SK-N-SH (cell line): ENCODE measurements around the gene CFAP57. TPM values are rescaled to one million over a fixed set of nuclear protein-coding genes. Genes with fewer than 3 reads are reported as not detected.
A peak's percentile ranks its signal among the peaks of the same experiment; 100 is the strongest.

Experiments used
- CTCF ChIA-PET: fragments of 300-600, 350-600 bp; formaldehyde crosslinking; extraction: SDS; loops from one replicate; lab custom pipeline; 2021; lab: Yijun Ruan, JAX
- POLR2A ChIA-PET: fragments of 350-600 bp; sonication (Branson Sonifier 250); formaldehyde crosslinking; extraction: SDS; loops from one replicate; lab custom pipeline; 2020; ENCODE audit warnings: antibody characterized with exemption, inconsistent platforms; lab: Yijun Ruan, JAX
- DNase-seq: peaks from one replicate; pipeline ENCODE4 v3.0.0; 2012
- H2AFZ ChIP-seq: fragments of 200-600 bp; sonication (generic); 2 replicates; pipeline ENCODE4 v1.8.1; 2016; ENCODE audit warnings: antibody characterized with exemption, mild to moderate bottlenecking, low read depth
- H3F3A ChIP-seq: fragments of 200-600 bp; sonication (generic); replicated peaks from 2 replicates; pipeline ENCODE3; 2016; ENCODE audit warnings: antibody characterized with exemption, mild to moderate bottlenecking; ENCODE audit not compliant: insufficient read depth
- H3K27ac ChIP-seq, 2 experiments: fragments of 200-500 bp in 1 of 2; fragments of 200-600 bp in 1 of 2; sonication (Bioruptor generic) in 1 of 2; sonication (generic), shearing (Covaris generic) in 1 of 2; 2 replicates each; pipeline versions ENCODE4 v1.5.1 to v1.6.1; 2014 to 2016; ENCODE audit warnings: low read depth in 2 of 2, inconsistent platforms in 1 of 2, low read length in 1 of 2, mild to moderate bottlenecking in 1 of 2, mixed read lengths in 1 of 2
- H3K27me3 ChIP-seq: fragments of 200-600 bp; sonication (generic), shearing (Covaris generic); 2 replicates; pipeline ENCODE4 v1.6.1; 2016; ENCODE audit warnings: mixed run types; ENCODE audit not compliant: insufficient read depth
- H3K36me3 ChIP-seq, 2 experiments: fragments of 200-500 bp in 1 of 2; fragments of 200-600 bp in 1 of 2; sonication (Bioruptor generic) in 1 of 2; sonication (generic) in 1 of 2; replicated peaks in 1 of 2; 2 replicates each; pipeline versions ENCODE3 to v1.5.1; 2014 to 2016; ENCODE audit warnings: low read length in 1 of 2, mild to moderate bottlenecking in 1 of 2; ENCODE audit not compliant: insufficient read depth in 2 of 2, control insufficient read depth in 1 of 2
- H3K4me1 ChIP-seq, 2 experiments: fragments of 200-500 bp in 1 of 2; fragments of 200-600 bp in 1 of 2; sonication (Bioruptor generic) in 1 of 2; sonication (generic), shearing (Covaris generic) in 1 of 2; 2 replicates each; pipeline versions ENCODE4 v1.5.1 to v1.6.1; 2014 to 2016; ENCODE audit warnings: low read depth in 1 of 2, low read length in 1 of 2, mixed run types in 1 of 2; ENCODE audit not compliant: insufficient read depth in 2 of 2, control insufficient read depth in 1 of 2
- H3K4me2 ChIP-seq: fragments of 200-600 bp; sonication (generic), shearing (Covaris generic); 2 replicates; pipeline ENCODE4 v1.6.1; 2017; ENCODE audit warnings: mixed run types
- H3K4me3 ChIP-seq, 2 experiments: fragments of 200-500 bp in 1 of 2; fragments of 200-600 bp in 1 of 2; sonication (Bioruptor generic) in 1 of 2; sonication (generic), shearing (Covaris generic) in 1 of 2; 2 replicates each; pipeline versions ENCODE4 v1.5.1 to v1.8.1; 2014 to 2016; ENCODE audit warnings: low read depth in 2 of 2, inconsistent platforms in 1 of 2, low read length in 1 of 2, mild to moderate bottlenecking in 1 of 2, mixed read lengths in 1 of 2, moderate library complexity in 1 of 2
- H3K79me2 ChIP-seq: fragments of 200-600 bp; sonication (generic); 2 replicates; pipeline ENCODE4 v1.8.1; 2017; ENCODE audit warnings: mild to moderate bottlenecking; ENCODE audit not compliant: insufficient read depth
- H3K9ac ChIP-seq: fragments of 200-600 bp; sonication (generic); 2 replicates; pipeline ENCODE4 v1.6.1; 2017; ENCODE audit warnings: mixed run types
- H3K9me2 ChIP-seq: fragments of 200-600 bp; sonication (generic); 2 replicates; pipeline ENCODE4 v1.6.1; 2017; ENCODE audit warnings: mixed run types
- H3K9me3 ChIP-seq: fragments of 200-600 bp; sonication (generic); 2 replicates; pipeline ENCODE4 v1.6.1; 2017; ENCODE audit warnings: mixed run types, mild to moderate bottlenecking, moderate library complexity
- H4K20me1 ChIP-seq: fragments of 200-600 bp; sonication (generic); 2 replicates; pipeline ENCODE4 v1.6.1; 2017; ENCODE audit warnings: mild to moderate bottlenecking, mixed run types; ENCODE audit not compliant: insufficient read depth
- ELF1 ChIP-seq: IDR thresholded peaks from 2 replicates; pipeline ENCODE4 v1.4.0; 2012
- EP300 ChIP-seq, 2 experiments: IDR thresholded peaks; 2 replicates each; pipeline versions ENCODE4 v1.4.0 to v1.6.1; 2012; ENCODE audit warnings: borderline replicate concordance in 1 of 2, low read depth in 1 of 2, low read length in 1 of 2
- FOSL2 ChIP-seq: IDR thresholded peaks from 2 replicates; pipeline ENCODE4 v1.4.0; 2012; ENCODE audit warnings: low read depth, mild to moderate bottlenecking, moderate library complexity, borderline replicate concordance
- GABPA ChIP-seq: IDR thresholded peaks from 2 replicates; pipeline ENCODE4 v1.4.0; 2012; ENCODE audit warnings: low read depth, mild to moderate bottlenecking
- GATA2 ChIP-seq: sonication (generic); formaldehyde crosslinking; IDR thresholded peaks from 2 replicates; pipeline ENCODE4 v1.5.0; 2020; ENCODE audit warnings: mild to moderate bottlenecking, missing genetic modification reagents
- JUND ChIP-seq: IDR thresholded peaks from 2 replicates; pipeline ENCODE4 v1.4.0; 2012
- MEF2A ChIP-seq: IDR thresholded peaks from 2 replicates; pipeline ENCODE4 v1.4.0; 2012; ENCODE audit warnings: low read depth, borderline replicate concordance
- MXI1 ChIP-seq: IDR thresholded peaks from 2 replicates; pipeline ENCODE4 v1.6.1; 2012; ENCODE audit warnings: mild to moderate bottlenecking, low read depth, low read length, improper control_type of control experiment
- POLR2AphosphoS5 ChIP-seq: IDR thresholded peaks from 2 replicates; pipeline ENCODE4 v1.6.1; 2012; ENCODE audit warnings: low read depth, low read length
- SIN3A ChIP-seq: IDR thresholded peaks from 2 replicates; pipeline ENCODE4 v1.6.1; 2012; ENCODE audit warnings: low read depth, mild to moderate bottlenecking, low read length, moderate library complexity, borderline replicate concordance
- TCF12 ChIP-seq: IDR thresholded peaks from 2 replicates; pipeline ENCODE4 v1.4.0; 2012
- YY1 ChIP-seq: IDR thresholded peaks from 2 replicates; pipeline ENCODE4 v1.4.0; 2012; ENCODE audit warnings: low read depth, mild to moderate bottlenecking
- WGBS: methylation state at CpG from one replicate; pipeline ENCODE4 v1.1.6; 2017; ENCODE audit warnings: low lambda C conversion rate; 5-methylcytosine and 5-hydroxymethylcytosine counted together
- polyA plus RNA-seq, 3 experiments: library from polyadenylated mRNA; depleted of rRNA; stranded (reverse); fragments of >200 nt; gene quantifications; 2 replicates each; pipeline ENCODE4 v1.2.3, GENCODE V29; 2012
- TF ChIP-seq, protein P1 (sequence below): fragments of 150-350 bp; IDR thresholded peaks from 2 replicates; pipeline ENCODE4 v1.6.1; 2016; ENCODE audit warnings: mild to moderate bottlenecking, low read depth, low read length
- TF ChIP-seq, protein P2 (sequence below): fragments of 150-350 bp; IDR thresholded peaks from 2 replicates; pipeline ENCODE4 v1.6.1; 2017; ENCODE audit warnings: antibody characterized with exemption, low read length, low read depth, borderline replicate concordance
- TF ChIP-seq, protein P3 (sequence below): fragments of 200-600 bp; sonication (generic); IDR thresholded peaks from 2 replicates; pipeline ENCODE4 v1.6.1; 2017; ENCODE audit warnings: antibody characterized with exemption, mild to moderate bottlenecking, moderate library complexity

Gene CFAP57
- polyA plus RNA-seq, 1 of the 3 experiments (the other 2 are of a cell fraction), result 0.36 TPM

- TF ChIP-seq ELF1 (no peak), EP300 (IDR thresholded peaks at IDR 0.05; ENCODE audit: borderline replicate concordance in 1 of 2, low read depth in 1 of 2, low read length in 1 of 2) (no peak), TCF12 (no peak), MEF2A (no peak), GABPA (no peak), FOSL2 (no peak), JUND (no peak), SIN3A (no peak), YY1 (no peak), MXI1 (no peak)
- TF ChIP-seq, protein P1, sequence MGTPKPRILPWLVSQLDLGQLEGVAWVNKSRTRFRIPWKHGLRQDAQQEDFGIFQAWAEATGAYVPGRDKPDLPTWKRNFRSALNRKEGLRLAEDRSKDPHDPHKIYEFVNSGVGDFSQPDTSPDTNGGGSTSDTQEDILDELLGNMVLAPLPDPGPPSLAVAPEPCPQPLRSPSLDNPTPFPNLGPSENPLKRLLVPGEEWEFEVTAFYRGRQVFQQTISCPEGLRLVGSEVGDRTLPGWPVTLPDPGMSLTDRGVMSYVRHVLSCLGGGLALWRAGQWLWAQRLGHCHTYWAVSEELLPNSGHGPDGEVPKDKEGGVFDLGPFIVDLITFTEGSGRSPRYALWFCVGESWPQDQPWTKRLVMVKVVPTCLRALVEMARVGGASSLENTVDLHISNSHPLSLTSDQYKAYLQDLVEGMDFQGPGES, result no peak
- TF ChIP-seq, protein P2, sequence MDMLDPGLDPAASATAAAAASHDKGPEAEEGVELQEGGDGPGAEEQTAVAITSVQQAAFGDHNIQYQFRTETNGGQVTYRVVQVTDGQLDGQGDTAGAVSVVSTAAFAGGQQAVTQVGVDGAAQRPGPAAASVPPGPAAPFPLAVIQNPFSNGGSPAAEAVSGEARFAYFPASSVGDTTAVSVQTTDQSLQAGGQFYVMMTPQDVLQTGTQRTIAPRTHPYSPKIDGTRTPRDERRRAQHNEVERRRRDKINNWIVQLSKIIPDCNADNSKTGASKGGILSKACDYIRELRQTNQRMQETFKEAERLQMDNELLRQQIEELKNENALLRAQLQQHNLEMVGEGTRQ, result no peak
- TF ChIP-seq, protein P3, sequence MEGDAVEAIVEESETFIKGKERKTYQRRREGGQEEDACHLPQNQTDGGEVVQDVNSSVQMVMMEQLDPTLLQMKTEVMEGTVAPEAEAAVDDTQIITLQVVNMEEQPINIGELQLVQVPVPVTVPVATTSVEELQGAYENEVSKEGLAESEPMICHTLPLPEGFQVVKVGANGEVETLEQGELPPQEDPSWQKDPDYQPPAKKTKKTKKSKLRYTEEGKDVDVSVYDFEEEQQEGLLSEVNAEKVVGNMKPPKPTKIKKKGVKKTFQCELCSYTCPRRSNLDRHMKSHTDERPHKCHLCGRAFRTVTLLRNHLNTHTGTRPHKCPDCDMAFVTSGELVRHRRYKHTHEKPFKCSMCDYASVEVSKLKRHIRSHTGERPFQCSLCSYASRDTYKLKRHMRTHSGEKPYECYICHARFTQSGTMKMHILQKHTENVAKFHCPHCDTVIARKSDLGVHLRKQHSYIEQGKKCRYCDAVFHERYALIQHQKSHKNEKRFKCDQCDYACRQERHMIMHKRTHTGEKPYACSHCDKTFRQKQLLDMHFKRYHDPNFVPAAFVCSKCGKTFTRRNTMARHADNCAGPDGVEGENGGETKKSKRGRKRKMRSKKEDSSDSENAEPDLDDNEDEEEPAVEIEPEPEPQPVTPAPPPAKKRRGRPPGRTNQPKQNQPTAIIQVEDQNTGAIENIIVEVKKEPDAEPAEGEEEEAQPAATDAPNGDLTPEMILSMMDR, result peak; percentile 94
- TF ChIP-seq, all 33 proteins: peak for 4
Observed at GRCh38 chr1:43227143-43227764, 55.1 kb downstream of the CFAP57 start (continued).

DNA sequence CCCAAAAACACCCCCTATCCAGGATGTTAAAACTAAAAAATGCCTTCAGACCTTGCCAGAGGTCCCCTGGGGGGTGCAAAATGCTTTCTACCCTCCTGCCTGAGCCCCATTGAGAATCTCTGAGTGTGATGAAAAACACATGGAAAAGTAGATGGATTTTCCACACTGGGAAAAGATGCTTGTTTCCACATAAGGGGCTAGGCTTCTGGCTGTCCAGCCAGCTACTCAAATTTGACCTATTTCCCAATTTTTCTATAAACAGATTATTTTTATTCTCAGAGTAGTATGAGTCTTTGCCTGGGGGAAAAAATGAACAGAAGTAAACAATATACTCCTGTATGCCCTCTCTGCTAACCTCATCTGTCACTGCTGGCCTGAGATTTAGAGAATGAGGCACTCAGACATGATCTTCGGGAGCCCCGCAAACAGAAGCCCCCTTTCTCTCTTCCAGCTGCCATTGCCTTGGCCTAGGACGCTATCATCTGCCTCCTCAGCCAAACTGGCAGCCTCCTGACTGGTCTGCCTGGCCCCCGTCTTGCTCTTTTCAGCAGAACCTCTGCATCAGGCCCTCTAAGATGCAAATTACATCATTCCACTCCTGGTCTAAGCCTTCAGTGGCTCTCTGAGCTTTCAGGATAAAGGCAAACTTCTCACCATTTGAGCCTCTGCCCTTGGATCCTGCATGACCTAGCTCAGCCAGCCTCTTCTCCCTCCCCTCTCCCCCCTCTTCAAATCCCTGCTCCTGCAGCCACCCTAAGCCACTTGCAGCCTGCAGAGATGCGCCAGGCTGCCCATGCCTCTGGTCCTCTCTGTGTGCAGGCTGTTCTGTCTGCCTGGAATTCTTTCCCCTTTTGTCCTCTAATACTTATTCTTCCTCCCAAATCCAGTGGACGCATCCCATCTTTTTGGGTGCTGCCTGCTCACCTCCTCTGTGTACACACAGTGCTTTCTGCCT is 58.0 kb downstream of the CFAP57 start:
- Histone ChIP-seq H4K20me1 (no peaks in the 10 kb centered on the region), H3K4me2 (no peak overlapping the region), H3K9me3 (no peaks in the 10 kb centered on the region), H3K4me3 (no peak overlapping the region), H3K79me2 (no peaks in the 10 kb centered on the region), H3K27ac (no peak overlapping the region), H2AFZ (no peak overlapping the region), H3K36me3 (no peaks in the 10 kb centered on the region), H3K27me3 (no peaks in the 10 kb centered on the region), H3F3A (peaks cover 6% of the 10 kb centered on the region), H3K9me2 (no peaks in the 10 kb centered on the region), H3K4me1 (peaks cover 0 to 8% of the 10 kb centered on the region in 2 experiments; a peak in 2 of 4 replicates), H3K9ac (no peak overlapping the region)
- DNase-seq, result no peak
- CTCF ChIA-PET, result interaction anchor here (1.1 to 9.3 kb wide), 5 partner anchors 30 to 299 kb away, joined by 3 to 134 read pairs (median 3); no protein-coding TSS in a partner anchor
- TF ChIP-seq POLR2AphosphoS5 (no peak), GATA2 (CRISPR knock-in tag) (no peak)
- WGBS, result 79% methylated on average over 6 of the region's 6 CpGs
- POLR2A ChIA-PET, result no interaction called here
